ENCODE measurements around the gene RTN4R. TPM values are rescaled to one million over a fixed set of nuclear protein-coding genes. Genes with fewer than 3 reads are reported as not detected.
"Not testable (repeated sequence)": the region's sequence is repeated elsewhere in the genome, so short reads cannot be mapped to it uniquely, and the experiment has no call there.

Gene RTN4R
- 4.2 TPM for total RNA-seq

- TF ChIP-seq CTCF (IDR thresholded peaks at IDR 0.05) (peak; percentile 41 to 44 (median 42)), POLR2AphosphoS5 (IDR thresholded peaks at IDR 0.05; ENCODE audit: insufficient read depth in 1 of 2, low read depth in 1 of 2) (no peak), POLR2A (IDR thresholded peaks at IDR 0.05) (no peak)
- Histone ChIP-seq H3K27me3 (no peaks in the 10 kb centered on the region), H3K36me3 (no peaks in the 10 kb centered on the region), H3K9me3 (no peaks in the 10 kb centered on the region), H3K27ac (no peak within 1 kb of the TSS), H3K4me3 (peak within 1 kb of the TSS; percentile 48 to 68), H3K4me1 (peaks cover 12% of the 10 kb centered on the region)
- intact Hi-C loops (cut with DNase I) = no loop called here
- DNase-seq (ENCODE audit: extremely low spot score in 2 of 2) = no peak
These were observed at the start of gene RTN4R for GRCh38 chr22:20268279-20269012. TSS of gene RTN4R (minus strand) at chr22:20268318. CDS start at chr22:20268092, 226 bp downstream.

DNA sequence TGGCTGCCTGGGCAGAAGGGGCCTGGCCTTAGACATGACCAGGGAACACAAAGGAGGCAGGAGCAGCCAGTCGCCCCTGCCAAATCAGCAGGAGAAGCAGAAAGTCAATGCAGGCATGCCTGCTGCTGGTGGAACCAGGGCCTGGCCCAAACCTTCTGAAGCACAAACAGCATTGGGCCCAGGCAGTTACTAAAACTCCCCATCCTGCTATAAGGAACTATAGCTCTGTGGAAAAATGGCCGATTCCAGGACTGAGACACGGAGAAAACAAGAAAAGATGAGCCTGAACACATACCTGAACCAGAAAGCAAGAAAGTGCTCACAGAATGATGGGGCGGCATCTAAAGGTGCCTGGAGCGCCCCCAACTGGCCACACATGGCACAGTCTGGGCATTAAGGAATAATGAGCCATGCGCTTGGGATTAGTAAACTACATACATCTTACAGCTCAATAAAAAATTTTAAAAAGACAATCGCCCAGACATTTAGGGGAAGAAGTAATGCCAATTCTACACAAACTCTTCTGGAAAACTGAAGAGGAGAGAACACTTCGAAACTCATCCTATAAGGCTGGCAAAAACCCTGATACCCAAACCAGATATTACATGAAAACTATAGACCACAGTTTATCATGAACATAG lies 49.4 kb upstream of the RTN4R start:
- H3K27ac ChIP-seq; H3K27me3 ChIP-seq; intact Hi-C loops (cut with DNase I); H3K4me3 ChIP-seq; H3K9me3 ChIP-seq; H3K36me3 ChIP-seq: not testable (repeated sequence)
- DNase-seq (ENCODE audit: extremely low spot score in 2 of 2) = peak in 1 of 2 donors; percentile 6
- TF ChIP-seq CTCF (IDR thresholded peaks at IDR 0.05) = peak in 1 of 3 experiments; percentile 15
- peaks cover 54% of the 10 kb centered on the region for H3K4me1 ChIP-seq

GRCh38 chr22:20316844-20317401 lies 48.8 kb upstream of the RTN4R start:
- TF ChIP-seq POLR2AphosphoS5 (IDR thresholded peaks at IDR 0.05; ENCODE audit: insufficient read depth in 1 of 2, low read depth in 1 of 2) (no peak), CTCF (IDR thresholded peaks at IDR 0.05) (no peak), POLR2A (IDR thresholded peaks at IDR 0.05) (no peak)

GRCh38 chr22:20316217-20316843 lies 48.2 kb upstream of the RTN4R start:
- intact Hi-C loops (cut with DNase I) = no loop called here
- H3K9me3 ChIP-seq = no peaks in the 10 kb centered on the region
- no peaks in the 10 kb centered on the region for H3K27me3 ChIP-seq
- peaks cover 48% of the 10 kb centered on the region for H3K4me1 ChIP-seq
- no peak overlapping the region for H3K27ac ChIP-seq
- no peak overlapping the region for H3K4me3 ChIP-seq
- no peaks in the 10 kb centered on the region for H3K36me3 ChIP-seq
- no peak for TF ChIP-seq POLR2AphosphoS5 (IDR thresholded peaks at IDR 0.05; ENCODE audit: insufficient read depth in 1 of 2, low read depth in 1 of 2)
- no peak for TF ChIP-seq CTCF (IDR thresholded peaks at IDR 0.05)
- no peak for TF ChIP-seq POLR2A (IDR thresholded peaks at IDR 0.05)
- DNase-seq (ENCODE audit: extremely low spot score in 2 of 2) = peak; percentile 54 to 84

More at GRCh38 chr22:20316844-20317401, 48.8 kb upstream of the RTN4R start:
- H3K27me3 ChIP-seq = no peaks in the 10 kb centered on the region
- intact Hi-C loops (cut with DNase I) = no loop called here
- no peak overlapping the region for H3K4me3 ChIP-seq
- H3K4me1 ChIP-seq = peaks cover 54% of the 10 kb centered on the region
- peak; percentile 64 to 79 for DNase-seq (ENCODE audit: extremely low spot score in 2 of 2)
- H3K36me3 ChIP-seq = no peaks in the 10 kb centered on the region
- no peaks in the 10 kb centered on the region for H3K9me3 ChIP-seq
- no peak overlapping the region for H3K27ac ChIP-seq
